GM12892 (cell line): Measurements from ENCODE around the gene INPP4B.

Experiments used
- POLR2A ChIP-seq: IDR thresholded peaks from 2 replicates; pipeline ENCODE4 v1.6.1; 2011; ENCODE audit warnings: low read depth, low read length, control low read depth
- POLR2AphosphoS5 ChIP-seq: IDR thresholded peaks from 2 replicates; pipeline ENCODE4 v1.6.1; 2011; ENCODE audit warnings: low read depth, low read length, control low read depth
- TAF1 ChIP-seq: IDR thresholded peaks from 2 replicates; pipeline ENCODE4 v1.6.1; 2011; ENCODE audit warnings: low read depth, mild to moderate bottlenecking, control low read depth, low read length, borderline replicate concordance

- no peak for TF ChIP-seq POLR2A
- no peak for TF ChIP-seq POLR2AphosphoS5
- no peak for TF ChIP-seq TAF1
Observed at GRCh38 chr4:142265536-142265935, 580.6 kb downstream of the INPP4B start.
